Large intestine (tissue), 3 donors: ENCODE measurements around the gene SLC5A12. TPM values are rescaled to one million over a fixed set of nuclear protein-coding genes. Genes with fewer than 3 reads are reported as not detected.

Source experiments
- DNase-seq, 2 donors: peaks; one replicate each; pipeline versions ENCODE4 v3.0.0 to v3.0.0-alpha.2; 2013
- H3K27ac ChIP-seq: one replicate; pipeline ENCODE4 v1.5.1; 2013; ENCODE audit warnings: low read length
- H3K27me3 ChIP-seq: 2 replicates; pipeline ENCODE4 v1.6.1; 2013; ENCODE audit warnings: low read length; ENCODE audit not compliant: control insufficient read depth, insufficient read depth
- H3K36me3 ChIP-seq: 2 replicates; pipeline ENCODE4 v1.6.1; 2013; ENCODE audit warnings: low read length; ENCODE audit not compliant: control insufficient read depth, insufficient read depth
- H3K4me1 ChIP-seq: one replicate; pipeline ENCODE4 v1.6.1; 2013; ENCODE audit warnings: low read length; ENCODE audit not compliant: control insufficient read depth, insufficient read depth
- H3K4me3 ChIP-seq: one replicate; pipeline ENCODE4 v1.5.1; 2013; ENCODE audit warnings: low read length
- H3K9me3 ChIP-seq: one replicate; pipeline ENCODE4 v1.6.1; 2013; ENCODE audit warnings: mild to moderate bottlenecking, low read depth, low read length, moderate library complexity; ENCODE audit not compliant: control insufficient read depth
- WGBS: methylation state at CpG from one replicate; pipeline ENCODE4 v1.1.5; 2013; ENCODE audit warnings: low lambda C conversion rate; ENCODE audit not compliant: insufficient coverage; 5-methylcytosine and 5-hydroxymethylcytosine counted together
- polyA plus RNA-seq: library from polyadenylated mRNA; unstranded; fragments of 120-200 nt; gene quantifications from one replicate; pipeline ENCODE4 v1.2.1, GENCODE V29; 2013

The SLC5A12 gene
- polyA plus RNA-seq, 1 donor = 205 TPM

DNA sequence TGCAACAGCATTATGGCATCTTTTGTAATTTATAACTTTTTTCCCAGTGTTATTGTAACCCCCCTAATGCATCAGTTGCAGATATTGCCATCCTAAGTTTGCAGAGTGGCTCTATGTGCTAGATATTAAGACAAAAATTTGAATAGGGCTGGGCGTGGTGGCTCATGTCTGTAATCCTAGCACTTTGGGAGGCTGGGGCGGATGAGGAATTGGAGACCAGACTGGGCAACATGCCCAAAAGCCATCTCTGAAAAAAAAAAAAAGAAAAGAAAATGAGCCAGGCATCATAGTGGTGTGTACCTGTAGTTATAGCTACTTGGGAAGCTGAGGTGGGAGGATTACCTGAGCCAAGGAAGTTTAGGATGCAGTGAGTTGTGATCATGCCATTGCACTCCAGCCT is 99.7 kb downstream of the SLC5A12 start:
- no CpG with 5 or more reads among the region's 2 CpGs for WGBS
- Histone ChIP-seq H3K36me3 (no peaks in the 10 kb centered on the region), H3K27ac (no peak overlapping the region), H3K4me3 (no peak overlapping the region), H3K9me3 (no peaks in the 10 kb centered on the region), H3K4me1 (no peaks in the 10 kb centered on the region), H3K27me3 (no peaks in the 10 kb centered on the region)
- no peak for DNase-seq

DNA sequence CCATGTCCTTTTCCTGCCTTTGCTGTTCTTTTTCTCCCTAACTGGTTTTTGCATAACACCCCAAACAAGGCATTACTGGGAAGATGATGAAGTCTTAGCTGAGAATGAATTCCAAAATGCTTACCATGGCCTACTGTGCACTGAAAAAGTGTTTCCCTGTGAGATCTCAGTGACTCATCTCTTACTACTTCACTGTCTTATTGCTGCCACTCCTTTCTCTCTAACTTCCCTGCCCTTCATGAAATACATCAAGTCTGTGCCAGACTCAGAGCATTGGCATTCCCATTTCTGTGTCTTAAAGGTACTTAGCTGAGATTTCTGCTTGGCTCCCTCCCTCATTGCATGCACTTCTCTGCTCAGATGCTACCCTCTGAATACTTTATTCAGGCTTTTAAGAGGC is 100.7 kb downstream of the SLC5A12 start:
- Histone ChIP-seq H3K27ac (no peak overlapping the region), H3K9me3 (no peaks in the 10 kb centered on the region), H3K27me3 (no peaks in the 10 kb centered on the region), H3K4me1 (no peaks in the 10 kb centered on the region), H3K4me3 (no peak overlapping the region), H3K36me3 (no peaks in the 10 kb centered on the region)
- DNase-seq = no peak

DNA sequence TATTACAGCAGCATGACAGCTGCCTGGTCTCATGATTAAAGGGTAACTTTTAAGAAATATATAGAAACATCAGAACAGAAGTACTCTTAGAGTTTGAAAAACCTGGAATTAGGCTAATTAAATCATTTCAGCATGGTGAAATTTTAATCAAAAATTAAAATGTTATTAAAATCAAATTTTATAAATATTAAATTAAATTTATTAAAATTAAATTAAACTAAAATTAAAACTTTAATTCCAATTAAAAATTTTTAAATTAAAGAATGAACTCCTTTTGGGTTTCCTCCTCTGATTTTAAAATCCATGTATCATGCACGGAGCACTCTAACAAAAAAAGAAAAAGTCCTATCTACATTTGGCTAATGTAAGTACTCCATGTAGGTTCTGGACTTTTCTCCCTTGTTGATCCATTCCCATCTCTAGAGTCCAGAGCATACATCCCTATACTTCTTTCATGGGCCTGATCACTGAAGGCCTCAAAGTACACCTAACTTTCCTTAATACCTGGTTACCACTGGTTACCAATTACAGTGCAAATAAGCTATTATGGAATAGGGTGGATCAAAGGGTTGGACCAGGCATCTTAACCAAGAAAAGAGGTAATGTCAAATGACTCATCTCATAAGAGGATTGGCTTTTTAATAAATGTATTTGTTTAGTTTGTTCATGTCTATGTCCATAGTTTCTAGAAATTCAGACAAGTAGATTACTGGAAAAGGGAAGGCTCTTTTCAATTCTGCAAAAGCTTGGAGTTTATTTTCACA is 101.4 kb downstream of the SLC5A12 start:
- no peak overlapping the region for H3K4me3 ChIP-seq
- no peak overlapping the region for H3K27ac ChIP-seq
- DNase-seq = no peak
- H3K9me3 ChIP-seq = no peaks in the 10 kb centered on the region
- H3K36me3 ChIP-seq = no peaks in the 10 kb centered on the region
- no peaks in the 10 kb centered on the region for H3K4me1 ChIP-seq
- H3K27me3 ChIP-seq = no peaks in the 10 kb centered on the region
- 100% methylated on average over 1 of the region's 1 CpG for WGBS

DNA sequence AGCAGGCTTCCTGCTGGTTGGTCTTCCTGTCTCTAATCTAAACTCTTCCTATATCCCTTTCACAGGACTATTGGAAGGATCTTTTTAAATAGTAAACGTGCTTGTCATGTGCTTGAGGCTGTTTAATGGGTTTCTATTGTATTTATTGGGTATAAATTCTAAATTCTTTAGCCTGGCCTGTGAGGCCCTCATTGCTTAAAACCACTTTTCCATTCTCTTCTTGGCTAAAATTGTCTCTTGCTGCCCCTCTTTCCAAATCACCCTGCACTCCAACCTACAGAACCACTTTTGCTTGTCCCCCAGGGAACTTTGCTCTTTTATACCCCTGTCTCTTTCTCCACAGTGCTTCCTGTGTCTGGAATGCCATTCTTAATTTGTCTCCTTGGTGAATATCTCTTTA is 103.4 kb downstream of the SLC5A12 start:
- H3K9me3 ChIP-seq = no peaks in the 10 kb centered on the region
- H3K4me1 ChIP-seq = no peaks in the 10 kb centered on the region
- no CpG with 5 or more reads among the region's 1 CpG for WGBS
- DNase-seq = no peak
- H3K27me3 ChIP-seq = no peaks in the 10 kb centered on the region
- no peak overlapping the region for H3K27ac ChIP-seq
- no peaks in the 10 kb centered on the region for H3K36me3 ChIP-seq
- H3K4me3 ChIP-seq = no peak overlapping the region

Other genes with a start within 250 kb of the SLC5A12 start
- not detected for gene MUC15, start 149.8 kb downstream of the SLC5A12 start, polyA plus RNA-seq